ENCODE results near the gene SYF2. TPM values are rescaled to one million over a fixed set of nuclear protein-coding genes. Genes with fewer than 3 reads are reported as not detected.
A peak's percentile ranks its signal among the peaks of the same experiment; 100 is the strongest.

SYF2 gene
- total and polyA plus RNA-seq, 2 of the 13 experiments (the other 11 are each of a cell fraction or from before 2014, with no cell fraction given): 17.8 to 34.1 TPM

- TF ChIP-seq ZBTB7A (CRISPR knock-in tag; IDR thresholded peaks at IDR 0.05) (no peak), HHEX (CRISPR knock-in tag; IDR thresholded peaks at IDR 0.05) (no peak), REL (CRISPR knock-in tag; conservative IDR thresholded peaks at IDR 0.05) (no peak), HOXA3 (CRISPR knock-in tag; IDR thresholded peaks at IDR 0.05) (peak; percentile 90), HOXA7 (CRISPR knock-in tag; IDR thresholded peaks at IDR 0.05) (no peak), MBD4 (IDR thresholded peaks at IDR 0.05; ENCODE audit: borderline replicate concordance, low read length) (no peak), STAT6 (CRISPR knock-in tag; IDR thresholded peaks at IDR 0.05; ENCODE audit: borderline replicate concordance) (peak; percentile 53; the same call in 1 of the 2 replicates), ZNF687 (CRISPR knock-in tag; IDR thresholded peaks at IDR 0.05) (peak; percentile 81), RXRB (CRISPR knock-in tag; IDR thresholded peaks at IDR 0.05; ENCODE audit: borderline replicate concordance) (no peak; the same call in 1 of the 2 replicates), TFDP1 (CRISPR knock-in tag; IDR thresholded peaks at IDR 0.05; ENCODE audit: borderline replicate concordance) (no peak; the same call in 1 of the 2 replicates), BRD4 (CRISPR knock-in tag; IDR thresholded peaks at IDR 0.05) (no peak), LBX2 (CRISPR knock-in tag; IDR thresholded peaks at IDR 0.05; ENCODE audit: borderline replicate concordance) (no peak), NFAT5 (CRISPR knock-in tag; IDR thresholded peaks at IDR 0.05) (0 out of 2 replicates have a peak, but pooled peaks have one; percentile 39)
Measured at GRCh38 chr1:25232027-25232865, at the start of gene SYF2 (continued).

Measured in HepG2 (cell line).